HepG2 (cell line): ENCODE data around the gene CLEC16A. TPM values are rescaled to one million over a fixed set of nuclear protein-coding genes. Genes with fewer than 3 reads are reported as not detected.

Experiments used
- HOXD1 ChIP-seq: sonication (generic); formaldehyde crosslinking; IDR thresholded peaks from 2 replicates; pipeline ENCODE4 v1.5.0; 2020; ENCODE audit warnings: missing genetic modification reagents
- KDM5B ChIP-seq: sonication (generic); formaldehyde crosslinking; IDR thresholded peaks from 2 replicates; pipeline ENCODE4 v1.4.0; 2020; ENCODE audit warnings: missing genetic modification reagents, mild to moderate bottlenecking, borderline replicate concordance
- KLF16 ChIP-seq, 2 experiments: sonication (generic) in 1 of 2; formaldehyde crosslinking in 1 of 2; IDR thresholded peaks; 2 replicates each; pipeline versions ENCODE4 v1.6.1 to v1.8.0; 2016 to 2023; ENCODE audit warnings: missing genetic modification reagents in 2 of 2, missing compliant biosample characterization in 1 of 2
- MIER3 ChIP-seq: IDR thresholded peaks from 2 replicates; pipeline ENCODE4 v1.6.1; 2016; ENCODE audit warnings: missing compliant biosample characterization, borderline replicate concordance
- TBX3 ChIP-seq: fragments of 450-650 bp; IDR thresholded peaks from 2 replicates; pipeline ENCODE4 v1.6.1; 2017; ENCODE audit warnings: antibody characterized with exemption, mild to moderate bottlenecking, inconsistent platforms, borderline replicate concordance
- ZFP90 ChIP-seq: sonication (generic); formaldehyde crosslinking; IDR thresholded peaks from 2 replicates; pipeline ENCODE4 v1.8.0; 2022; ENCODE audit warnings: missing genetic modification reagents, mild to moderate bottlenecking, inconsistent platforms, borderline replicate concordance
- ZNF460 ChIP-seq: sonication (generic); formaldehyde crosslinking; IDR thresholded peaks from 2 replicates; pipeline ENCODE4 v1.5.1; 2020; ENCODE audit warnings: missing genetic modification reagents, mild to moderate bottlenecking, borderline replicate concordance
- ZNF567 ChIP-seq: sonication (generic); formaldehyde crosslinking; IDR thresholded peaks from 2 replicates; pipeline ENCODE4 v1.8.1; 2023; ENCODE audit warnings: mild to moderate bottlenecking, missing genetic modification reagents, borderline replicate concordance
- ZNF605 ChIP-seq: sonication (generic); formaldehyde crosslinking; IDR thresholded peaks from 2 replicates; pipeline ENCODE4 v1.8.0; 2022; ENCODE audit warnings: mild to moderate bottlenecking, missing genetic modification reagents
- polyA plus RNA-seq, 8 experiments: library from polyadenylated mRNA; depleted of rRNA in 3 of 8; stranded (reverse) in 7 of 8; unstranded in 1 of 8; fragments of >200 nt; fragmentation: Illumina TruSeq in 4 of 8; extraction: Trizol in 4 of 8; gene quantifications; 2 replicates each; pipeline versions ENCODE4 v1.2.1 to v1.2.3, GENCODE V29; 2011 to 2016; ENCODE audit warnings: low read depth in 4 of 8, missing spikeins in 1 of 8, mixed read lengths in 1 of 8; ENCODE audit not compliant: insufficient read depth in 1 of 8
- total RNA-seq, 5 experiments: library from RNA; depleted of rRNA; stranded (reverse); fragments of >200 nt; fragmentation: Illumina TruSeq; extraction: Trizol; gene quantifications; 2 replicates each; pipeline ENCODE4 v1.2.3, GENCODE V29; 2016; ENCODE audit warnings: low read depth in 1 of 5
- TF ChIP-seq, protein P1 (sequence below): sonication (generic); IDR thresholded peaks from 2 replicates; pipeline ENCODE4 v1.6.1; 2016; ENCODE audit warnings: low read depth, borderline replicate concordance
- TF ChIP-seq, protein P2 (sequence below): sonication (generic); formaldehyde crosslinking; IDR thresholded peaks from 2 replicates; pipeline ENCODE4 v1.5.0; 2020; ENCODE audit warnings: mild to moderate bottlenecking, missing genetic modification reagents, borderline replicate concordance
- TF ChIP-seq, protein P3 (sequence below): IDR thresholded peaks from 2 replicates; pipeline ENCODE4 v1.6.1; 2016; ENCODE audit warnings: missing compliant biosample characterization, missing genetic modification reagents, borderline replicate concordance
- TF ChIP-seq, protein P4 (sequence below), 2 experiments: IDR thresholded peaks; 2 replicates each; pipeline ENCODE4 v1.6.1; 2011 to 2012; ENCODE audit warnings: low read length in 2 of 2, borderline replicate concordance in 1 of 2, low read depth in 1 of 2, mild to moderate bottlenecking in 1 of 2, moderate library complexity in 1 of 2

The CLEC16A gene
- total and polyA plus RNA-seq, 2 of the 13 experiments (the other 11 are each of a cell fraction or from before 2014, with no cell fraction given) = 8.5 to 10.3 TPM

DNA sequence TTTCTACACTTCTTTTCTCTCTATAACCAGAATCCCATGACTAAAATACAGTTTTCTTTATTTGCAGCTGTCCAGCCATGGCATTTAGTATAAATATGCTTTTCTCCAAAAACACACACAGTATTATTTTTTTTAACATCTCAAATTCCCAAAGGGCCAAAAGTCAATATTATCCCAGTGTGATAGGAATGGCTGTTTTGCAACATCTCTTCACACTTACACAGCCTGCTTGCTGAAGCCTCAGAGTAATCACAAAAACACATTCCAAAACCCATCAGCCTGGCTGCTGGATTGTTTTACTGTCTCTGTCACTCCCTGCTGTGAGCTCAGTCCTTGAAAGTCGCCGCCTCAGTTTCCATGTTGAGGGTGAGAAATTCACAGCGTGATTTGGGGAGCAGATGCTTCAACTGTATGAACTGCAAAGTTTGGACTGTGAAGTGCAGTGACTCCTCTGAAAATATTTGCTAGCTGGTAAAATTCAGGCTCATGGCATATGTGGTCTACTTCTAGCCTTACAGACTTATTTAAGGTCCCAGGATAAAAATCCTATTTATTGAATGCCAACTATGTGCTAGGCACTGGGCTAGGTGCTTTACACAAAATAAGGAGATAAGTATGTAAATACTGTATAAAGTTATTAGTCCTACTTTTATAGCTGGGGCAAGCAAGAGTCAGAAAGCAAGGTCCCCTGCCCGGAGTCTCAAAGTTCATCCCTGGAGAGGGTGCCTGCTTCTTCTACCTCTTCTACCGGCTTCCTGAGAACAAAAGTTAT lies 195.1 kb downstream of the CLEC16A start (continued):
- no peak for TF ChIP-seq KDM5B (CRISPR knock-in tag)
- TF ChIP-seq ZNF567 = 0 out of 2 replicates have a peak, but pooled peaks have one; percentile 70
- 0 out of 2 replicates have a peak, but pooled peaks have one; percentile 11 for TF ChIP-seq ZNF605 (CRISPR knock-in tag)
- TF ChIP-seq, protein P1, sequence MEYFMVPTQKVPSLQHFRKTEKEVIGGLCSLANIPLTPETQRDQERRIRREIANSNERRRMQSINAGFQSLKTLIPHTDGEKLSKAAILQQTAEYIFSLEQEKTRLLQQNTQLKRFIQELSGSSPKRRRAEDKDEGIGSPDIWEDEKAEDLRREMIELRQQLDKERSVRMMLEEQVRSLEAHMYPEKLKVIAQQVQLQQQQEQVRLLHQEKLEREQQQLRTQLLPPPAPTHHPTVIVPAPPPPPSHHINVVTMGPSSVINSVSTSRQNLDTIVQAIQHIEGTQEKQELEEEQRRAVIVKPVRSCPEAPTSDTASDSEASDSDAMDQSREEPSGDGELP = peak; percentile 80; the same call in 1 of the 2 replicates
- peak; percentile 91 for TF ChIP-seq HOXD1 (CRISPR knock-in tag)
- TF ChIP-seq ZFP90 (CRISPR knock-in tag) = peak; percentile 84; the same call in 1 of the 2 replicates
- TF ChIP-seq, protein P2, sequence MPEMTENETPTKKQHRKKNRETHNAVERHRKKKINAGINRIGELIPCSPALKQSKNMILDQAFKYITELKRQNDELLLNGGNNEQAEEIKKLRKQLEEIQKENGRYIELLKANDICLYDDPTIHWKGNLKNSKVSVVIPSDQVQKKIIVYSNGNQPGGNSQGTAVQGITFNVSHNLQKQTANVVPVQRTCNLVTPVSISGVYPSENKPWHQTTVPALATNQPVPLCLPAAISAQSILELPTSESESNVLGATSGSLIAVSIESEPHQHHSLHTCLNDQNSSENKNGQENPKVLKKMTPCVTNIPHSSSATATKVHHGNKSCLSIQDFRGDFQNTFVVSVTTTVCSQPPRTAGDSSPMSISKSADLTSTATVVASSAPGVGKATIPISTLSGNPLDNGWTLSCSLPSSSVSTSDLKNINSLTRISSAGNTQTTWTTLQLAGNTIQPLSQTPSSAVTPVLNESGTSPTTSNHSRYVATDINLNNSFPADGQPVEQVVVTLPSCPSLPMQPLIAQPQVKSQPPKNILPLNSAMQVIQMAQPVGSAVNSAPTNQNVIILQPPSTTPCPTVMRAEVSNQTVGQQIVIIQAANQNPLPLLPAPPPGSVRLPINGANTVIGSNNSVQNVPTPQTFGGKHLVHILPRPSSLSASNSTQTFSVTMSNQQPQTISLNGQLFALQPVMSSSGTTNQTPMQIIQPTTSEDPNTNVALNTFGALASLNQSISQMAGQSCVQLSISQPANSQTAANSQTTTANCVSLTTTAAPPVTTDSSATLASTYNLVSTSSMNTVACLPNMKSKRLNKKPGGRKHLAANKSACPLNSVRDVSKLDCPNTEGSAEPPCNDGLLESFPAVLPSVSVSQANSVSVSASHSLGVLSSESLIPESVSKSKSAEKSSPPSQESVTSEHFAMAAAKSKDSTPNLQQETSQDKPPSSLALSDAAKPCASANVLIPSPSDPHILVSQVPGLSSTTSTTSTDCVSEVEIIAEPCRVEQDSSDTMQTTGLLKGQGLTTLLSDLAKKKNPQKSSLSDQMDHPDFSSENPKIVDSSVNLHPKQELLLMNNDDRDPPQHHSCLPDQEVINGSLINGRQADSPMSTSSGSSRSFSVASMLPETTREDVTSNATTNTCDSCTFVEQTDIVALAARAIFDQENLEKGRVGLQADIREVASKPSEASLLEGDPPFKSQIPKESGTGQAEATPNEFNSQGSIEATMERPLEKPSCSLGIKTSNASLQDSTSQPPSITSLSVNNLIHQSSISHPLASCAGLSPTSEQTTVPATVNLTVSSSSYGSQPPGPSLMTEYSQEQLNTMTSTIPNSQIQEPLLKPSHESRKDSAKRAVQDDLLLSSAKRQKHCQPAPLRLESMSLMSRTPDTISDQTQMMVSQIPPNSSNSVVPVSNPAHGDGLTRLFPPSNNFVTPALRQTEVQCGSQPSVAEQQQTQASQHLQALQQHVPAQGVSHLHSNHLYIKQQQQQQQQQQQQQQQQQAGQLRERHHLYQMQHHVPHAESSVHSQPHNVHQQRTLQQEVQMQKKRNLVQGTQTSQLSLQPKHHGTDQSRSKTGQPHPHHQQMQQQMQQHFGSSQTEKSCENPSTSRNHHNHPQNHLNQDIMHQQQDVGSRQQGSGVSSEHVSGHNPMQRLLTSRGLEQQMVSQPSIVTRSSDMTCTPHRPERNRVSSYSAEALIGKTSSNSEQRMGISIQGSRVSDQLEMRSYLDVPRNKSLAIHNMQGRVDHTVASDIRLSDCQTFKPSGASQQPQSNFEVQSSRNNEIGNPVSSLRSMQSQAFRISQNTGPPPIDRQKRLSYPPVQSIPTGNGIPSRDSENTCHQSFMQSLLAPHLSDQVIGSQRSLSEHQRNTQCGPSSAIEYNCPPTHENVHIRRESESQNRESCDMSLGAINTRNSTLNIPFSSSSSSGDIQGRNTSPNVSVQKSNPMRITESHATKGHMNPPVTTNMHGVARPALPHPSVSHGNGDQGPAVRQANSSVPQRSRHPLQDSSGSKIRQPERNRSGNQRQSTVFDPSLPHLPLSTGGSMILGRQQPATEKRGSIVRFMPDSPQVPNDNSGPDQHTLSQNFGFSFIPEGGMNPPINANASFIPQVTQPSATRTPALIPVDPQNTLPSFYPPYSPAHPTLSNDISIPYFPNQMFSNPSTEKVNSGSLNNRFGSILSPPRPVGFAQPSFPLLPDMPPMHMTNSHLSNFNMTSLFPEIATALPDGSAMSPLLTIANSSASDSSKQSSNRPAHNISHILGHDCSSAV (CRISPR knock-in tag) = peak; percentile 44; the same call in 1 of the 2 replicates
- TF ChIP-seq, protein P3, sequence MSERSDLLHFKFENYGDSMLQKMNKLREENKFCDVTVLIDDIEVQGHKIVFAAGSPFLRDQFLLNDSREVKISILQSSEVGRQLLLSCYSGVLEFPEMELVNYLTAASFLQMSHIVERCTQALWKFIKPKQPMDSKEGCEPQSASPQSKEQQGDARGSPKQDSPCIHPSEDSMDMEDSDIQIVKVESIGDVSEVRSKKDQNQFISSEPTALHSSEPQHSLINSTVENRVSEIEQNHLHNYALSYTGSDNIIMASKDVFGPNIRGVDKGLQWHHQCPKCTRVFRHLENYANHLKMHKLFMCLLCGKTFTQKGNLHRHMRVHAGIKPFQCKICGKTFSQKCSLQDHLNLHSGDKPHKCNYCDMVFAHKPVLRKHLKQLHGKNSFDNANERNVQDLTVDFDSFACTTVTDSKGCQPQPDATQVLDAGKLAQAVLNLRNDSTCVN (CRISPR knock-in tag) = no peak
- TF ChIP-seq MIER3 (CRISPR knock-in tag) = peak; percentile 78; the same call in 1 of the 2 replicates
- peak in 1 of 2 experiments; percentile 59; a peak in 1 of 4 replicates for TF ChIP-seq KLF16 (CRISPR knock-in tag; IDR thresholded peaks at IDR 0.05)
- no peak for TF ChIP-seq ZNF460 (CRISPR knock-in tag)
- TF ChIP-seq, protein P4, sequence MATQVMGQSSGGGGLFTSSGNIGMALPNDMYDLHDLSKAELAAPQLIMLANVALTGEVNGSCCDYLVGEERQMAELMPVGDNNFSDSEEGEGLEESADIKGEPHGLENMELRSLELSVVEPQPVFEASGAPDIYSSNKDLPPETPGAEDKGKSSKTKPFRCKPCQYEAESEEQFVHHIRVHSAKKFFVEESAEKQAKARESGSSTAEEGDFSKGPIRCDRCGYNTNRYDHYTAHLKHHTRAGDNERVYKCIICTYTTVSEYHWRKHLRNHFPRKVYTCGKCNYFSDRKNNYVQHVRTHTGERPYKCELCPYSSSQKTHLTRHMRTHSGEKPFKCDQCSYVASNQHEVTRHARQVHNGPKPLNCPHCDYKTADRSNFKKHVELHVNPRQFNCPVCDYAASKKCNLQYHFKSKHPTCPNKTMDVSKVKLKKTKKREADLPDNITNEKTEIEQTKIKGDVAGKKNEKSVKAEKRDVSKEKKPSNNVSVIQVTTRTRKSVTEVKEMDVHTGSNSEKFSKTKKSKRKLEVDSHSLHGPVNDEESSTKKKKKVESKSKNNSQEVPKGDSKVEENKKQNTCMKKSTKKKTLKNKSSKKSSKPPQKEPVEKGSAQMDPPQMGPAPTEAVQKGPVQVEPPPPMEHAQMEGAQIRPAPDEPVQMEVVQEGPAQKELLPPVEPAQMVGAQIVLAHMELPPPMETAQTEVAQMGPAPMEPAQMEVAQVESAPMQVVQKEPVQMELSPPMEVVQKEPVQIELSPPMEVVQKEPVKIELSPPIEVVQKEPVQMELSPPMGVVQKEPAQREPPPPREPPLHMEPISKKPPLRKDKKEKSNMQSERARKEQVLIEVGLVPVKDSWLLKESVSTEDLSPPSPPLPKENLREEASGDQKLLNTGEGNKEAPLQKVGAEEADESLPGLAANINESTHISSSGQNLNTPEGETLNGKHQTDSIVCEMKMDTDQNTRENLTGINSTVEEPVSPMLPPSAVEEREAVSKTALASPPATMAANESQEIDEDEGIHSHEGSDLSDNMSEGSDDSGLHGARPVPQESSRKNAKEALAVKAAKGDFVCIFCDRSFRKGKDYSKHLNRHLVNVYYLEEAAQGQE (IDR thresholded peaks at IDR 0.05; ENCODE audit: borderline replicate concordance in 1 of 2, low read depth in 1 of 2, low read length in 2 of 2) = peak in 1 of 2 experiments; percentile 42; a peak in 1 of 4 replicates
- peak; percentile 100 for TF ChIP-seq TBX3
